ENCODE results near the gene NDUFB7.

NDUFB7 gene

GRCh38 chr19:14519860-14520407 is 51.9 kb downstream of the NDUFB7 start:
- no peak for DNase-seq

GRCh38 chr19:14519245-14519859 is 52.5 kb downstream of the NDUFB7 start:
- no peak for DNase-seq

- peak; percentile 78 to 79 for DNase-seq
These were observed 53.9 kb downstream of the NDUFB7 start, which contains the start of gene DNAJB1 for GRCh38 chr19:14517840-14518505. Gene DNAJB1 (minus strand): TSS chr19:14518397. CDS start chr19:14518349, 48 bp downstream.

- DNase-seq, result no peak
These were observed 54.4 kb downstream of the NDUFB7 start for GRCh38 chr19:14517446-14517839.

GRCh38 chr19:14516746-14517438 is 55.0 kb downstream of the NDUFB7 start:
- peak in 1 of 2 donors; percentile 38 for DNase-seq

Measured in hippocampal formation (tissue), 2 donors.